ENCODE data around the gene COPB2.

COPB2 gene

GRCh38 chr3:139433089-139433488, 43.6 kb upstream of the COPB2 start:
- no peaks in the 10 kb centered on the region for H3K36me3 ChIP-seq (ENCODE audit: insufficient read depth, low read length)
- H3K9me3 ChIP-seq (ENCODE audit: insufficient read depth, low read depth, low read length): no peaks in the 10 kb centered on the region
- no peaks in the 10 kb centered on the region for H3K79me2 ChIP-seq (ENCODE audit: insufficient read depth, low read length)
- no peaks in the 10 kb centered on the region for H3F3A ChIP-seq (ENCODE audit: low read depth)
- H3K9me2 ChIP-seq (replicated peaks; ENCODE audit: low read depth, low read length): no peaks in the 10 kb centered on the region
- H3K27me3 ChIP-seq (ENCODE audit: insufficient read depth, low read length, poor library complexity, severe bottlenecking): no peaks in the 10 kb centered on the region
- H3K4me2 ChIP-seq (ENCODE audit: low read depth, low read length, poor library complexity, severe bottlenecking): no peak overlapping the region
- H3K9ac ChIP-seq (ENCODE audit: low read depth, low read length, poor library complexity, severe bottlenecking): no peak overlapping the region
- no peak overlapping the region for H3K4me3 ChIP-seq (ENCODE audit: low read length, poor library complexity, severe bottlenecking)
- TF ChIP-seq EZH2phosphoT487 (IDR thresholded peaks at IDR 0.05; ENCODE audit: borderline replicate concordance) (no peak), CTCF (conservative IDR thresholded peaks at IDR 0.05; ENCODE audit: low read length) (no peak)
- no peaks in the 10 kb centered on the region for H4K20me1 ChIP-seq (ENCODE audit: insufficient read depth, low read length, poor library complexity, severe bottlenecking)
- H3K4me1 ChIP-seq (ENCODE audit: insufficient read depth, low read length, poor library complexity, severe bottlenecking): no peaks in the 10 kb centered on the region
- H2AFZ ChIP-seq (ENCODE audit: low read length): no peak overlapping the region

GRCh38 chr3:139430493-139430892, 41.0 kb upstream of the COPB2 start:
- Histone ChIP-seq H3K9me3 (ENCODE audit: insufficient read depth, low read depth, low read length) (no peaks in the 10 kb centered on the region), H3F3A (ENCODE audit: low read depth) (no peaks in the 10 kb centered on the region), H3K4me1 (ENCODE audit: insufficient read depth, low read length, poor library complexity, severe bottlenecking) (no peaks in the 10 kb centered on the region), H3K4me2 (ENCODE audit: low read depth, low read length, poor library complexity, severe bottlenecking) (no peak overlapping the region), H2AFZ (ENCODE audit: low read length) (no peak overlapping the region), H3K9me2 (replicated peaks; ENCODE audit: low read depth, low read length) (no peaks in the 10 kb centered on the region), H4K20me1 (ENCODE audit: insufficient read depth, low read length, poor library complexity, severe bottlenecking) (no peaks in the 10 kb centered on the region), H3K36me3 (ENCODE audit: insufficient read depth, low read length) (no peaks in the 10 kb centered on the region), H3K79me2 (ENCODE audit: insufficient read depth, low read length) (no peaks in the 10 kb centered on the region), H3K27me3 (ENCODE audit: insufficient read depth, low read length, poor library complexity, severe bottlenecking) (no peaks in the 10 kb centered on the region), H3K4me3 (ENCODE audit: low read length, poor library complexity, severe bottlenecking) (no peak overlapping the region), H3K9ac (ENCODE audit: low read depth, low read length, poor library complexity, severe bottlenecking) (no peak overlapping the region)
- TF ChIP-seq EZH2phosphoT487 (IDR thresholded peaks at IDR 0.05; ENCODE audit: borderline replicate concordance) (no peak), CTCF (conservative IDR thresholded peaks at IDR 0.05; ENCODE audit: low read length) (no peak)

- H3K36me3 ChIP-seq (ENCODE audit: insufficient read depth, low read length): no peaks in the 10 kb centered on the region
Measured at GRCh38 chr3:139427283-139428060, 38.0 kb upstream of the COPB2 start.

More at GRCh38 chr3:139427283-139428060, 38.0 kb upstream of the COPB2 start:
- H3K9ac ChIP-seq (ENCODE audit: low read depth, low read length, poor library complexity, severe bottlenecking): no peak overlapping the region
- TF ChIP-seq EZH2phosphoT487 (IDR thresholded peaks at IDR 0.05; ENCODE audit: borderline replicate concordance) (no peak), CTCF (conservative IDR thresholded peaks at IDR 0.05; ENCODE audit: low read length) (peak; percentile 89)
- no peak overlapping the region for H3K4me2 ChIP-seq (ENCODE audit: low read depth, low read length, poor library complexity, severe bottlenecking)
- no peaks in the 10 kb centered on the region for H3K9me2 ChIP-seq (replicated peaks; ENCODE audit: low read depth, low read length)
- H3K9me3 ChIP-seq (ENCODE audit: insufficient read depth, low read depth, low read length): no peaks in the 10 kb centered on the region
- no peaks in the 10 kb centered on the region for H3K27me3 ChIP-seq (ENCODE audit: insufficient read depth, low read length, poor library complexity, severe bottlenecking)
- H4K20me1 ChIP-seq (ENCODE audit: insufficient read depth, low read length, poor library complexity, severe bottlenecking): no peaks in the 10 kb centered on the region
- no peak overlapping the region for H2AFZ ChIP-seq (ENCODE audit: low read length)
- no peaks in the 10 kb centered on the region for H3F3A ChIP-seq (ENCODE audit: low read depth)
- no peak overlapping the region for H3K4me3 ChIP-seq (ENCODE audit: low read length, poor library complexity, severe bottlenecking)
- H3K4me1 ChIP-seq (ENCODE audit: insufficient read depth, low read length, poor library complexity, severe bottlenecking): no peaks in the 10 kb centered on the region
- no peaks in the 10 kb centered on the region for H3K79me2 ChIP-seq (ENCODE audit: insufficient read depth, low read length)

Measured in Loucy (cell line).